Superior temporal gyrus (tissue), 1 donor: ENCODE measurements around the gene AIRE.
"Not testable (repeated sequence)": the region's sequence is repeated elsewhere in the genome, so short reads cannot be mapped to it uniquely, and the experiment has no call there.

Experiments
- DNase-seq: peaks from one replicate; pipeline ENCODE4 v3.0.0-alpha.2; 2016; ENCODE audit errors: extremely low spot score

The AIRE gene

GRCh38 chr21:44285138-44285992 lies at the start of gene AIRE:
Gene AIRE (plus strand): TSS chr21:44285876. CDS start chr21:44286007, 131 bp downstream.
- no peak for DNase-seq

GRCh38 chr21:44240353-44240752 lies 45.3 kb upstream of the AIRE start:
- not testable (repeated sequence) for DNase-seq

- DNase-seq, result not testable (repeated sequence)
These were observed 44.8 kb upstream of the AIRE start, which contains the start of gene ICOSLG for GRCh38 chr21:44240842-44241241. Gene ICOSLG (minus strand): TSS chr21:44240943. CDS start chr21:44240817, 126 bp downstream.

GRCh38 chr21:44241281-44241680 lies 44.4 kb upstream of the AIRE start:
- DNase-seq, result not testable (repeated sequence)

- DNase-seq, result not testable (repeated sequence)
These were observed 41.7 kb upstream of the AIRE start for GRCh38 chr21:44243980-44244379.

- not testable (repeated sequence) for DNase-seq
These were observed 37.8 kb upstream of the AIRE start for GRCh38 chr21:44247904-44248303.

- not testable (repeated sequence) for DNase-seq
These were observed 36.3 kb upstream of the AIRE start for GRCh38 chr21:44249204-44250037.

- DNase-seq, result no peak
These were observed 31.6 kb upstream of the AIRE start for GRCh38 chr21:44253832-44254710.

GRCh38 chr21:44255511-44255981 lies 30.1 kb upstream of the AIRE start:
- no peak for DNase-seq

- no peak for DNase-seq
These were observed 27.5 kb upstream of the AIRE start for GRCh38 chr21:44258056-44258725.

- no peak for DNase-seq
These were observed 26.5 kb upstream of the AIRE start for GRCh38 chr21:44259082-44259705.

GRCh38 chr21:44260066-44260465 lies 25.6 kb upstream of the AIRE start:
- DNase-seq, result no peak

GRCh38 chr21:44260791-44261631 lies 24.7 kb upstream of the AIRE start:
- no peak for DNase-seq

GRCh38 chr21:44261675-44262295 lies 23.9 kb upstream of the AIRE start, which contains the start of gene DNMT3L:
Gene DNMT3L (minus strand): TSS chr21:44261897. CDS start chr21:44261259, 638 bp downstream.
- DNase-seq, result no peak

- DNase-seq, result no peak
These were observed 23.2 kb upstream of the AIRE start for GRCh38 chr21:44262338-44263056.

- DNase-seq, result no peak
These were observed 22.4 kb upstream of the AIRE start for GRCh38 chr21:44263221-44263760.

- DNase-seq, result no peak
These were observed 21.9 kb upstream of the AIRE start for GRCh38 chr21:44263768-44264167.

GRCh38 chr21:44265734-44266270 lies 19.9 kb upstream of the AIRE start:
- no peak for DNase-seq
